GM18508 (cell line): ENCODE measurements around the gene MAD1L1.
A peak's percentile ranks its signal among the peaks of the same experiment; 100 is the strongest.

ENCODE experiments used
- ATAC-seq: cut with Tn5 transposase; IDR thresholded peaks from one replicate; pipeline ENCODE4 v1.9.1; 2021; ENCODE audit warnings: moderate number of reproducible peaks; ENCODE audit not compliant: insufficient read depth, unreplicated experiment

Gene MAD1L1

DNA sequence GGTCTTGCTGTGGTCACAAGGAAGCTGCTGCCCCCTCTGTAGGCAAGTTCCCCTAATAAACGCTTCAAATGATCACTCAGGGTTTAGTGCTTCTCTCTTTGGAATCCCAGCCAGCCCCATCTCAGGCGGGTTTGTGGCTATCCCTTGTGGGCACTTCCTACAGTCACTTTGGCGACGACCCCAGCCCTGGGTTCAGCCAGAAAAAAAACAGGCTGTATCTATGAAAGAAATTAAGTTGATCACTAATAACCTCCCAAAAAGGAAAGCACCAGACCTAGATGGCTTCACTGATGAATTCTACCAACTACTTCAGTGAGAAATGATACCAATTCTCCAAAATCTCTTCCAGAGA is 208.2 kb downstream of the MAD1L1 start:
- no peak for ATAC-seq

- no peak for ATAC-seq
Measured at GRCh38 chr7:2023877-2024566, 208.7 kb downstream of the MAD1L1 start.

DNA sequence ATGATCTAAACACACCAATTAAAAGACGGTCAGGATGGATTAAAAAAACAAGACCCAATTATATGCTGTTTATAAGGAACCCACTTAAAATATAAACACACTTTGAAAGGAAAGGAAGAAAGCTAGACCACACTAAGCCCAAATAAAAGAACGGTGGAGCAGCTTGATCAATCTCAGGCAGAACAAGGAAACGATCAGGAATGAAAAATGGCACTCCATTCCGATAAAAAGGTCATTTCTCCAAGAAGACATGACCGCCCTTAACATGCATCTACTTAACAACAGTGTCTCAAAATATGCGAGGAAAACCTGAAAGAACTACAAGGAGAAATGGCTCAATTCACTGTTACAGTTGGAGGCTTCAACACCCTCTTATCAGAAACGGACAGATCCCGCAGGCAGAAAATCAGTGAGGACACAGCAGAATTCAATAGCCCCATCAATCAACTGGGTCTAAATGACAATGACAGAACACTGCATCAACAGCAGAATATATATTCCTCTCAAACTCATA is 210.0 kb downstream of the MAD1L1 start:
- ATAC-seq, result no peak

GRCh38 chr7:2022021-2022409 is 210.7 kb downstream of the MAD1L1 start:
- ATAC-seq, result no peak

DNA sequence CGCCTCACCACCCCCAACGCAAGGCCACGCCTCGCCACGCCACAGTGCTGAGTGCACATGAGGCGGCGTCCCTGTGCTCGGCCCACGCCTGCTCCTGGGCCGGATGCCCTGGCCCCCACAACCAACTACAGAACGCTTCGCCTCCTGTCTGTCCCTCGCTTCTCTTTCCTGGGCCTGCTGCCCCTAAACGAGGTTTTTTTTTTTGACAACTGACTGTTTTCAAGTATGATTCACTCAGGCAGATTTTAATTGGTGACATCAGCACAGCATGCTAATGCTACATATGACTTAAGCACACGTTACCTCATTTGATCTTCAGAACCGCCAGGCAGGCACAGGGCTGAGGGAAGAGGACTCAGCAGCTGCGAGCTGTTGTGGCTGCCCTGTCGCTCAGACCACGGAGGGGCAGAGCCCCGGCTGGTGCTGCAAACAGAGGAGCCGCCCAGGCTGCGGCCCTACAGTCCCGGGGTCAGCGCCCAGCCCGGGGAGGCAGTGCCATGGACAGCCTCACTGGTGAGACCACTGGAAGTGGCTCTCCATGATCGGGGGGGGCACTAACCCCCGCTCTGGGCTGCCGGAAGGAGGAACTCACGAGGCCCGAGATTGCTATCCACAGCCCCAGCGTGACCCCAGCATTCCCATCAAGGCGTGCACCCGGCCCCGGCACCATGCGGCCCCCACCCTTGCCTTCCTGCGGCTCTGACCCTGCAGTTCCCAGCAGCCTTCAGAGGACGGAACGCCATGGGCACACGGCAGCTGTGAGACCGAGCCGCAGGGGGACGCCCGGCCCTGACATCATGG is 212.8 kb downstream of the MAD1L1 start:
- peak; percentile 65 for ATAC-seq

DNA sequence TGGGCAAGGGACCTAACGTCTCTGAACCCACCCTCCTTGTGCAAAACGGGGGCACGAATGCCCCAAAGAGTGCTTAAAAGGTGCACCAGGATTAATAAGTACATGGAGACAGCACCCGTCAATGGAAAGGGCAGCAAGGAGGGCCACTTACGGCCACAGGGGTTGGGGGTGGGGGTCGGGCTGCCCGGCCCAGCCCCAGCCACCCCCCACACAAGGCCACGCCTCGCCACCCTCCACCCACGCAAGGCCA is 213.4 kb downstream of the MAD1L1 start:
- ATAC-seq, result no peak

- ATAC-seq, result no peak
Measured at GRCh38 chr7:2018569-2019460, 213.9 kb downstream of the MAD1L1 start.

DNA sequence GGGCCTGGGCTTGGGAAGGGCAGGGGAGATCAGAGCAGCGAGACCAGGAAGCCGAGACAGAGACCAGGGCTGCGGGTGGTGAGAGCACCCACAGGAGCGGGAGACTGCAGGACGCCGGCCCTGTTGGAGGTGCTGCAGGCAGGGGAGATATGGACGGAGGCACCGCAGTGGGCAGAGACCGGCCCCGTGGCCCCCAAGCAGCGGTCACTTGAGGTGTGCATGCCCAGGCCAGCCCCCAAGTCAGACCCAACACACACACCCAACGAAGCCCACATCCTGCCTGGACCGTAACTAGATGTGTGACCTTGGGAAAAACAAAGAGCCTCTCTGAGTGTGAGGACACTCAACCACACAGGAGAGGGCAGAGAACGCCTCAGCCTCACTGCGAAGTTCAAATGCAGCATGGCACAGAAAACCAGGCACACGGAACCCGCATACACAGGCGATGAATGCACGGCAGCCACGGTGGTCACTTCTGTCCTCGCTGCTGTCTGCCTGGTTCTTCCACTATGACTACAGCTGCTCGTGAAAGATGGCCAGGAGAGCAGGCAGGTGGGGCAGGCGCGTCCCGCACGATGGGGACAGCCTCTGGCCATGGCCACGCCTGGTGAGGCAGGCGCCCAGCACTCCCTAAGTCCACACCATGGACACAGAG is 214.7 kb downstream of the MAD1L1 start:
- no peak for ATAC-seq

- ATAC-seq, result no peak
Measured at GRCh38 chr7:2017481-2017891, 215.3 kb downstream of the MAD1L1 start.

DNA sequence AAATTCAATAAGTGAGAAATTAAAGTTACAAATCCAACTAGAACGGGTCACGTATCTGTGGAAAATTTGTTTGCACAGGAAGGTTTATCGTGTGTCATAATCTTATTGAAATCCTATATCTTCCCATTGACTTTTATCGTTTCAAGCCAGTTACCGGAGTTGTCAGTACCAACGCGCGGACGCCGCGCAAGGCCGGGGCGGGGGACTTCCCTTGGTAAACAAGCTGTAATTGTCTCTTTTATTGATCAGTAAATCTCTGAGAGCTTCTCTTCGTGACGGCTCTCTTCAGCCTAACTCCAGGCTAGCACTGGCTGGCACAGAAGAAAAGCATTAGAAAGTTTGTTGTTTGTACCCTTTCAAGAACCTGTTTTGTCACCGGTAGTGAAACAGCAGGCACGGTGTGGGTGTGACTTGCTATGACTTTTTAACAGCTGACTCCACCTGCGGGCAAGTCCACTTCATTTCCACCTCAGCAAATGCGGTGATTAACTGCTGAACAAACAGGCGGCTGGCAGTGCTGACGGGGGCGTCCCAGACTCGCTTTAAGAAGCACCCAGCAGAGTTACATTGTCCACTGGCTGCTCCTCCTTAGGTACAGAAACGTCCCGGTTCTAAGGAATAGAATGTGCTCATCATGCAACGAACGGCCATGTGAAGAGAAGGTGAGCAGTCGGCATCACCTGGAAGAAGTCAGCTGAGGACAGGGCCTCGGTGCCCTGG is 215.8 kb downstream of the MAD1L1 start:
- no peak for ATAC-seq

DNA sequence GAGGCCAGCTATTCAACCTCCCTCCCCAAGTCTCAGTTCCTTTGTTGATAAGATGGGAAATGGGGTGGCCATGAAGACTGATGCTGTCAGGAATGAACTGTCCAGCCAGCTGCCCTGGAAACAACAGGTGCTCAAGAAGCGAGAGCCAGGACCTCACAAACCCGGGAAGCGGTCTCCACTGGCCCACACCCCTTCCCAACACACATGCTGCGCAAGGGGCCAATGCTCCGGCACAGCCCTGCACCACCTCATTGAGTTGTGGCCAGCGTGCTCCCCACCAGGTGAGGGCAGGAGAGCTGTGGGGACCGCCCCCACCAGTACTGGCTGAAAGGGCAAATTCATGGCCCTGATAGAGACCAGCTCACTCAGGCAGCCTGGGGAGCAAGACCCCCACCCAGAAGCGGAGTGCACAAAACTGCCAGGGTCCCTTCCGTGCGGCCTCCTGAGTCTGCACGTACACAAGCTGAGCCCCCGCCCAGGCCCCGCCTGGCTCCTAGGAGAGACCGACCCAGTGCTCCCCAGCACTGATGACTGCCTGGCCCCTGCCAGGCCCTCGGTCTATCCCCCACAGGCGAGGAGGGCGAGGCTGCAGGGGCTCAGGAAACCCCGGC is 216.6 kb downstream of the MAD1L1 start:
- ATAC-seq, result no peak

DNA sequence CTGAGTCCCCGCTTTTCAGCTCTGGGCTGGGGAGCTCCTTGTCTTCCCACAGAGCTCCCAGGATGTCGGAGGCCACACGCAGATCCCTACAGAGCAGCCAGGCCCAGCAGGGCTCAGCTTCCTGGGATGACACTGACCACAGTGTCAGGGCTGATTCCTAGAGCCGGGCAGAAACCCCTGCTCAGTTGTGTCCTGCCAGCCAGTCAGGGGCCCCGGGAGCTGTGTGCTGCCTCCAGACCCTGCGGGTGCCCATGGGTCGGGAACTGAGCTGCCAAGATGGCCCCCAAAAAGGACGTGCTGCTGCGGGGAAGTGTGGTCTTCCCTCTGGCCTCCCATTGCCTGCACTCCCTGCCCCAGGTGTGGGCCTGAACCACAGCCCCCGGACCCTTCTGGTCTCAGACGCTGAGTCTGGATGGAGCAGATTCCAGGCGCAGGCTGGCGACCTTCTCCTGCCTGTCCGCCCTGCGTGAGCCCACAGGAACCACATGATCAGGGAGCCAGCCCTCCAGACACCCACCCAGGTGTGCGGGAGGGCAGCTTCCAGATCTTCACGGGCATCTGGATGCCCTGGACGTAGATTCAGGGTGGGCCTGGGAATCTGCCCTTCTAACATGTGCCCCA is 217.4 kb downstream of the MAD1L1 start:
- ATAC-seq, result no peak

- ATAC-seq, result no peak
Measured at GRCh38 chr7:2014391-2015241, 218.1 kb downstream of the MAD1L1 start.

GRCh38 chr7:2013381-2014311 is 219.1 kb downstream of the MAD1L1 start:
- ATAC-seq, result no peak

DNA sequence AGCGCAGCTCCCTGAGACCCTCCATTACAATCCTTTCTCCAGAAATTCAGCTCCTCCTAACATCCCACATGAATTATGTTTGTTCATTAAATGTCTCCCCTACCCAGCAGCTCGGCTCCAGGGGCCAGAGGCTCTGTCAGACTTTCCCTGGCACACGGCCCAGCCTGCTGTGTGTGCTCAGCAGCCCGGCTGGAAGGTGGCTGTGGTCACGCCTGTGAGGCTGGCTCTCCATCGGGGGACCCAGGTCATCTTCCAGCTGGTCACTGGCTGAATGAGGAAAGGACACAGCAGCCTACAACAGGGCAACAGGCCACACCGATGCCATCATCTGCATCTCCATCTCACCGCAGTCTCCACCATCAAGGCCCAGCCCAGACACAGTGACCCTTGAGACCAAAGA is 219.8 kb downstream of the MAD1L1 start:
- no peak for ATAC-seq

- no peak for ATAC-seq
Measured at GRCh38 chr7:2012044-2012900, 220.5 kb downstream of the MAD1L1 start.
